Stimulated activated CD4-positive, alpha-beta T cell treated with anti-CD3 and anti-CD28 coated beads, Interleukin-1b, Interleukin-23, amount 100 ng/mL, for 1 hour (primary cell): ENCODE results near the gene PTK7.

Source experiments
- DNase-seq, 2 donors: peaks; one replicate each; pipeline ENCODE4 v3.0.0-alpha.2; 2020; ENCODE audit warnings: low read depth in 2 of 2

The PTK7 gene

DNA sequence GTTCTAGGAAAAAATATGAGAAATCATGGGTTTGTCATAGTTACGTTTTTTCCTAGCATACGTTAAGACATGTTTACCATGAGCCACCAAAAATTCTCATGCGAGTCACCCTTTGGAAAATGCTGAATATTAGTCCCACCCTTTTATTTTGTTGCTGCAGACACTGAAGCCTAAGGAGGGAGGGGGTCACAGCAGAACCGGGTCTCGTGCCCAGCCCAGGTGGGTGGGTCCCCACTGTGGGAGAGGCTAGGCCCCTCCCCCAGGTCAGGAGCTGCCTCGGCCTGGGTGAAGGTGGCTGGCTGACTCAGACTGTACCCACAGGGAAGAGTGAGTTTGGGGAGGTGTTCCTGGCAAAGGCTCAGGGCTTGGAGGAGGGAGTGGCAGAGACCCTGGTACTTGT is 68.8 kb downstream of the PTK7 start:
- DNase-seq: no peak

DNA sequence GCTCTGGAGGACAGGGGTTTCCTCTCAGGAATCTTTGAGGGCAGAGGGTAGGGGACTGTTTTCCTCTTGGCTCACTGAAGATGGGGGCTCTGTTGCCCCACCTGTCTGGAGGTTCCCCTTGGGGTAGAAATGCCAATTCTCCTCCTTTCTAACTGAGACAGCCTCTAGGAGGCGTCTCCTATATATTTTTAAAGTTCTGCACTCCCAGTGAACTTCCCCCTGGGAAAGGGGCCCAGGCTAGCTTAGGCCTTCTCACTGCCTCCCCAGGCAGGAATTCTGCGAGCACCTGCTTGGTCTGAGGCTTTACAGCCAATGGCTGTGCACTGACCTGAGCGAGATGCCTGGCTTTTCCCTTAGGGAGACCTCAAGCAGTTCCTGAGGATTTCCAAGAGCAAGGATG is 70.1 kb downstream of the PTK7 start:
- no peak for DNase-seq

DNA sequence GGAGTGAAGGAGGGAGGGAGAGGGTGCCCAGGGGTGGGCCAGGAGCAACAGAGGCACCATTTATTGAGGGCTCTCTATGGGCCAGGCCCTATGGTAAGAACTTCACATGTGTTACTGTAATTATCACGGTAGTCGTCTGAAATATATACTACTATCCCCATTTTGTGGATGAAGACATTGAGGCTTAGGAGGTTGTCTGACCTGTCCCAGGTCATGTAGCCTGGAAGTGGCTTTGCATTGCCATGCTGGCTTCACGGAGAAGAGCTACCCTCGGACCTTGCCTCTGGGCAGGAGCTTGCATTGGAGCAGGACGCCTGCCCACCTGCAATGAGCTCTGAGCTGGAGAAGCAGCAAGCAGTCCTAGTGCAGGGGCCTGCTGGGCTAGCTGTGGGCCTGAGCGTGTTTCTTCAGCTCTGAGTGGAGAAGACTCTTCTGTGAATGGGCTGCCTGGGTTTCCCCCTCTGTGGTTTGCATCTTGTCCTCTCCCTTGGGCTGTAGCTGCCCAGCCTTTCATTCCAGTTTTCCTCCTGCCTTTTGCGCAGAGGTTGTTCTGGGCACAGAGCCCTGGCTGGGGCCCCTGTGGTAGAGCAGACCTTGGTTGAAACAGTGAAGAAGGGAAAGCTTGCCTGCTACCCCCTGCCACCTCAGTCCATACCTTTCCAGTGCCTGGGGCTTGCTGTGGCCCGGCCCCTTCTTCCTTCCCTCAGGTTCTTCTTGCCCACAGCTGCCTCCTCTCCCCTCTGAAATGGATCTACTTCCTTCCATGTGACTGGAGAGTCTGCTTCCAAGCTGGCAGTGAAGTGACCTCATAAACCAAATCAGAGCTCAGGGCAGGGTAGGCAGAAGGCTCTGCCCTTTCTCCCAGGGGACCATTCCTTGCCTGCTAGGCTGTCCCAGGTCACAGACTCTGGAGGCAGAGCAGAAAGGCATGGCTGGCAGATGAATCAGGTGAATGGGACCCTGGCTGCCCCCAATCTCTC is 70.9 kb downstream of the PTK7 start:
- DNase-seq: no peak

- DNase-seq: no peak
Measured at GRCh38 chr6:43147691-43148477, 71.8 kb downstream of the PTK7 start.

- no peak for DNase-seq
Measured at GRCh38 chr6:43149265-43149664, 73.2 kb downstream of the PTK7 start.

- DNase-seq: no peak
Measured at GRCh38 chr6:43150051-43150751, 74.1 kb downstream of the PTK7 start.

DNA sequence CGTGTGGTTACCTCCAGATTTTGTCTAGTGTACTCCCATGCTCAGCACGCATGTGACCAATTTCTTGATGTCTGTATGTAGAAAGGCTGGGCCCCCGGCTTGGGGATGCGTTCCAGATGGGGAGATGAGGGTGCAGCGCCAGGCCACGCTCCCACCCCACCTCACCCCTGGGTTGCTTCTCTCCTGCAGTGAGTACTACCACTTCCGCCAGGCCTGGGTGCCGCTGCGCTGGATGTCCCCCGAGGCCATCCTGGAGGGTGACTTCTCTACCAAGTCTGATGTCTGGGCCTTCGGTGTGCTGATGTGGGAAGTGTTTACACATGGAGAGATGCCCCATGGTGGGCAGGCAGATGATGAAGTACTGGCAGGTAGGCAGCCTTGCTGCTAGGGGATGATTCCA is 83.5 kb downstream of the PTK7 start:
- DNase-seq: no peak

GRCh38 chr6:43163899-43164298 is 87.8 kb downstream of the PTK7 start:
- no peak for DNase-seq

DNA sequence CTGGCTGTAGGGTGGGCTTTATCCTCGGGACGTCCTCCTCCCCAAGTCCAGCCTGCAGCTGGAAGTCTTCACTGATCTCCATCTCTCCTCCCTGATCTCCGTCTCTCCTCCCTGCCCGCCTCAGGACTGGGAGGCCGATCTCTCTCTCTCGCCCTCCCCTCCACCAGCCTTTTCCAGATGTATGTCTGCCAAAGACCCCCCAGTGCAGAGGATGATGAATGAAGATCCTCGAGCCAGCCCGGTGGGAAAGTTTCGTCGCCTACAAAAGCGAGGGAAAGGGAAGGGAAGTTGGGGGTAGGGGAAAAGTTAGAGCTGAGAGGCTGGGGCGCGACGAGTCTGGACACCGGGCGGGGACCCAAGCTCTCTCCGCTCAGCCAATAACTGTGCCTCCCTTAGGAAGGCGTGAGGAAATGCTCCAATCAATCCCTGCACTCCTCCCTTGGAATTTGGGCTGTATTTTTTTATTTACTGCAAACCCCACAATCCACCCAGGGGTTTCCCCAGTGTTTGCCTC is 94.4 kb downstream of the PTK7 start:
- DNase-seq: no peak

DNA sequence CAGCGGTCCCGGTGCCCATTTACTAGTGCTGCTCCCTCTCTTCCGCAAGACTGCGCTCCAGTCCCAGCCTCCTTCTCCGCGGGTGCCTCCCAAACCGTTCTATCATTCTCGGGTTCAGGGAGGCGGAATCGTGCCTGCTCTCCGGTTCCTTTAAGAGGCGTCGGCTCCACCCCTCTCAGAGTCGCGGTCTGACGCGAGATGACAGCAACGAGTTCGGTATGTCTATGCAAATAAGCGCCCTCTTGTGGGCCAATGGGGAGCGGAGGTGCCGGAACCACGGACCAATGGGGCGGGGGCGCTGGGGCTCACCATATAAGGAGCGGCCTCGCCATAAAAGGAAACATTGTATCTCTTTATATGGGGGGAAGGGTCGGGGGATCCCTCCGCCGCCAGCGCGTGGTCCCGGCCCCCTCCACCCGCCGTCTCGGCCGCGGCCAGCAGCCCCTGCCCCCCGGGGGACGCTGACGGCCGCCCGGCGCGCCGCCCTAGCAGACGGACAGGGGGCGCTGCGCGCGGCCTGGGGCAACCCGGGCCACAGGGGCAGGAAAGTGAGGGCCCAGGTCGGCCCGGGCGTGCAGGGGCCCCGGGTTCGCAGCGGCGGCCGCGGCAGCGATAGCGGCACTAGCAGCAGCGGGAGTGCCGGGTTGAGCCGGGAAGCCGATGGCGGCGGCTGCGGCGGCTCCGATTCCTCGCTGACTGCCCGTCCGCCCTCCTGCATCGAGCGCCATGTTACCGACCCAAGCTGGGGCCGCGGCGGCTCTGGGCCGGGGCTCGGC is 95.0 kb downstream of the PTK7 start, which contains the start of gene SRF:
SRF (plus strand) TSS at position 339 of the 776 bp plus-strand sequence; CDS start at position 727, 388 bp downstream.
- DNase-seq: peak; percentile 96 to 97

DNA sequence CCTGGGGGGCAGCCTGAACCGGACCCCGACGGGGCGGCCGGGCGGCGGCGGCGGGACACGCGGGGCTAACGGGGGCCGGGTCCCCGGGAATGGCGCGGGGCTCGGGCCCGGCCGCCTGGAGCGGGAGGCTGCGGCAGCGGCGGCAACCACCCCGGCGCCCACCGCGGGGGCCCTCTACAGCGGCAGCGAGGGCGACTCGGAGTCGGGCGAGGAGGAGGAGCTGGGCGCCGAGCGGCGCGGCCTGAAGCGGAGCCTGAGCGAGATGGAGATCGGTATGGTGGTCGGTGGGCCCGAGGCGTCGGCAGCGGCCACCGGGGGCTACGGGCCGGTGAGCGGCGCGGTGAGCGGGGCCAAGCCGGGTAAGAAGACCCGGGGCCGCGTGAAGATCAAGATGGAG is 95.6 kb downstream of the PTK7 start:
- no peak for DNase-seq

DNA sequence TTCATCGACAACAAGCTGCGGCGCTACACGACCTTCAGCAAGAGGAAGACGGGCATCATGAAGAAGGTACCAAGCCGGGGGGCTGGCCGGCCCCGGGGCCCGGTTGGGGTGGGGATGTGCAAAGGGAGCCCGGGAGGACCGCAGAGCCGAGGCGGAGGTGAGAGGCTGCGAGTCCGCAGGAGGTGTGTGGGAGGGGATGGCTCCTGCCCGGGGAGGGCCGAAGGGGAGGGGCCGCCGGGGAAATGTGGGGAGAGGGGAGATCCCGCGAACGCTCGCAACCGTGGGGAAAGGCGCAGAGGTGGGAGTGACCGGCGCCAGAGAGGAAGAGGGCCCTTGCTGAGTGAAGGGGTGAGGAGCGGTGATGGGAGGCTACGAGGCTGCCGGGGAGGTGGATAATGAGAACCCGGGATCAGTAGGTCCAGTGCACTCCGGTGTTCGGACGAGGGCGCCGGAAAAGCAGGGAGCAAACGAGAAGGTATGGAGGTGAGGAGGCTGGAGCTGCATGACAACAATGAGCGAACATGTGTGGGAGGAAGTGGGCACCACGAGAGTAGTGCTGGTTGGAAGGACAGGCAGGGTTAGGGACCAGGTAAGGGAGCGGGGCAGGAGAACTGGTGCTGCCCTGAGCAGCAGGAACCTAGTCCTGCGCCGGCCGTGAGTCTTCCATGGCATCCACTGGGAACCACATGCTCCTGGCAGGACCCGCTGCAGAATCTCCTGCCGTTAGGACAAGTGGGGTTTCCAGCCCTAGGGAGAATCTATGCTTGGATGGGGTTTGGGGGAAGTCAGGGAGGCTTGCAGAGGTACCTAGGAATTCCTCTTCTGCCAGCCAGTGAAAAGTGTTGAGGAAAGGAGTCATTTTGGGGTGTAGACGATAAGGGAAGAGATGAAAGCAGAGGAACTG is 96.2 kb downstream of the PTK7 start:
- no peak for DNase-seq

DNA sequence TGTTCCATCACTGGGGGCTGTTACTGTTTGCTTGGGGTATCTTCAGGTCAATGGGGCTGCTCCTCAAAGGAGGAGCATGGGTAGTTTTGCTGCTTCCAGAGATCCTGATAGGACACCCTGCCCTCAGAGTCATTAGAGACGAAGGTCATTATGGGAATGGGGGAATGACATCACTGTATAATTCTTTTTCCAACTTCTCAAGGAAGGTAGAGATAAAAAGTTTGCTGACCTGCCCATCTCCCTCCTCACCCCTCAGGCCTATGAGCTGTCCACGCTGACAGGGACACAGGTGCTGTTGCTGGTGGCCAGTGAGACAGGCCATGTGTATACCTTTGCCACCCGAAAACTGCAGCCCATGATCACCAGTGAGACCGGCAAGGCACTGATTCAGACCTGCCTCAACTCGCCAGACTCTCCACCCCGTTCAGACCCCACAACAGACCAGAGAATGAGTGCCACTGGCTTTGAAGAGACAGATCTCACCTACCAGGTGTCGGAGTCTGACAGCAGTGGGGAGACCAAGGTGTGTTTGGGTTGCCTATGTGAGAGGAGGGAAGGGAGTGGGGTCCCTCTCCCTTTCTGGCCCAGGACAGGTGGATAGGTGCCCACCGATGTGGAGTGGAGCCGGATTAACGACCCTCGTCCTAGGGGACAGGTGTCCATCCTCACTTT is 97.6 kb downstream of the PTK7 start:
- DNase-seq: no peak

GRCh38 chr6:43174263-43175112 is 98.4 kb downstream of the PTK7 start:
- DNase-seq: peak; percentile 67 to 86

DNA sequence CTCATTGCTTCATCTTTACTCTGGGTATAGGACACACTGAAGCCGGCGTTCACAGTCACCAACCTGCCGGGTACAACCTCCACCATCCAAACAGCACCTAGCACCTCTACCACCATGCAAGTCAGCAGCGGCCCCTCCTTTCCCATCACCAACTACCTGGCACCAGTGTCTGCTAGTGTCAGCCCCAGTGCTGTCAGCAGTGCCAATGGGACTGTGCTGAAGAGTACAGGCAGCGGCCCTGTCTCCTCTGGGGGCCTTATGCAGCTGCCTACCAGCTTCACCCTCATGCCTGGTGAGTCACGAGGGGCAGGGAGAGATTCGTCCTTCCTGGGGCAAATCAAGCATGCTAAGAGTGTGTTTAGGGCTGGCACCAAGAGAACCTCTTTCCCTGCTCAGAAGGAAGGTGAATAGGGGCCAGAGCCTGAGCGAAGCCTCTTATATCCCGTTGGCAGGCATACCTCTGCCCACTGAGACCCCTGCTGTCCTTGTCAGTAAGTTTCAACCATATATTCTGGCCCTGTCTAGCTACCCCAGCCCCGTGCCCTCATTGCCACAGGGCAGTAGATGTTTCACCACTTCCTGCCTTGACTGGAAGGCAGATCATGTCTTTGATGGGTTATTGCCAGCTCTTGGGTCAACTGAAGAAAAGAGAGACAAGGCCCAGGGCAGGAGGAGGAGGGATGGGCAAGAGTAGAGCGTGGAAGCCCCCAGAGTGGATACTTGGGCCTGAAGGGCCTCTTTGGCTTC is 99.7 kb downstream of the PTK7 start:
- DNase-seq: no peak

DNA sequence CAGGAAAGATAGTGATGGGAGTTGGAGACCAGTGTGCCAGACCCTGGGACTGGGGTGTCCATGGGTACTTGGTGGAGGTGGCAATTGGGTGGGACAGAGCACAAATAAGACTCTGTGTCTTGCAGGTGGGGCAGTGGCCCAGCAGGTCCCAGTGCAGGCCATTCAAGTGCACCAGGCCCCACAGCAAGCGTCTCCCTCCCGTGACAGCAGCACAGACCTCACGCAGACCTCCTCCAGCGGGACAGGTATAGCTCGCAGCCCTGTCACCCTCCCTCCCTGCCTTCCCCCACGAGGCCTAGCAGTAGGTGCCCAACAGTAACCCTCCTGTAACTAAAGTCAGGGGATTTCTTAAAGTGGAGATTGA is 100.3 kb downstream of the PTK7 start:
- DNase-seq: no peak

DNA sequence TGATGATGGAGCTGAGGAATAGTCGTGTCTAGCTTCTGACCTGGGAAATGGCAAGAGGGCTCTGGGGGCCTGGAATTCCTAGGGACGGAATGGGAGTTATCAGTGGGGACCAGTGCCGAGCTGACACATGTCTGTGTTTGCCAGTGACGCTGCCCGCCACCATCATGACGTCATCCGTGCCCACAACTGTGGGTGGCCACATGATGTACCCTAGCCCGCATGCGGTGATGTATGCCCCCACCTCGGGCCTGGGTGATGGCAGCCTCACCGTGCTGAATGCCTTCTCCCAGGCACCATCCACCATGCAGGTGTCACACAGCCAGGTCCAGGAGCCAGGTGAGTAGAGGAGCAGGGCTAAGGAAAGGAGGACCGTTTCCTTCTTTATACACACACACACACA is 102.0 kb downstream of the PTK7 start:
- no peak for DNase-seq
